ENCODE data around the gene MRTFB. TPM values are rescaled to one million over a fixed set of nuclear protein-coding genes. Genes with fewer than 3 reads are reported as not detected.

MRTFB gene
- total and polyA plus RNA-seq, 2 of the 13 experiments (the other 11 are each of a cell fraction or from before 2014, with no cell fraction given): 11.4 to 14.0 TPM

- no peak for TF ChIP-seq TCF12 (IDR thresholded peaks at IDR 0.05)
- TF ChIP-seq TCF12 (CRISPR knock-in tag; IDR thresholded peaks at IDR 0.05): no peak
- no peak for TF ChIP-seq RBFOX2 (IDR thresholded peaks at IDR 0.05; ENCODE audit: low read depth, low read length)
- TF ChIP-seq FLYWCH1 (CRISPR knock-in tag; IDR thresholded peaks at IDR 0.05): no peak
- no peak for TF ChIP-seq ZNF749 (CRISPR knock-in tag; IDR thresholded peaks at IDR 0.05; ENCODE audit: borderline replicate concordance)
- TF ChIP-seq POGZ (CRISPR knock-in tag; IDR thresholded peaks at IDR 0.05): peak; percentile 63
- TF ChIP-seq RELA (CRISPR knock-in tag; IDR thresholded peaks at IDR 0.05): no peak
- TF ChIP-seq HNF4A (CRISPR knock-in tag; IDR thresholded peaks at IDR 0.05): peak; percentile 89
- TF ChIP-seq, protein P1, sequence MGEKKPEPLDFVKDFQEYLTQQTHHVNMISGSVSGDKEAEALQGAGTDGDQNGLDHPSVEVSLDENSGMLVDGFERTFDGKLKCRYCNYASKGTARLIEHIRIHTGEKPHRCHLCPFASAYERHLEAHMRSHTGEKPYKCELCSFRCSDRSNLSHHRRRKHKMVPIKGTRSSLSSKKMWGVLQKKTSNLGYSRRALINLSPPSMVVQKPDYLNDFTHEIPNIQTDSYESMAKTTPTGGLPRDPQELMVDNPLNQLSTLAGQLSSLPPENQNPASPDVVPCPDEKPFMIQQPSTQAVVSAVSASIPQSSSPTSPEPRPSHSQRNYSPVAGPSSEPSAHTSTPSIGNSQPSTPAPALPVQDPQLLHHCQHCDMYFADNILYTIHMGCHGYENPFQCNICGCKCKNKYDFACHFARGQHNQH (CRISPR knock-in tag; IDR thresholded peaks at IDR 0.05): no peak
- no peak for TF ChIP-seq NBN (conservative IDR thresholded peaks at IDR 0.05)
- peak; percentile 24; the same call in 1 of the 2 replicates for TF ChIP-seq SIX4 (CRISPR knock-in tag; IDR thresholded peaks at IDR 0.05)
- no peak for TF ChIP-seq KDM5A (IDR thresholded peaks at IDR 0.05; ENCODE audit: borderline replicate concordance, low read length)
- TF ChIP-seq IRF1 (CRISPR knock-in tag; IDR thresholded peaks at IDR 0.05; ENCODE audit: low read depth): no peak
- TF ChIP-seq HINFP (CRISPR knock-in tag; IDR thresholded peaks at IDR 0.05; ENCODE audit: low read depth): no peak
- TF ChIP-seq, protein P2, sequence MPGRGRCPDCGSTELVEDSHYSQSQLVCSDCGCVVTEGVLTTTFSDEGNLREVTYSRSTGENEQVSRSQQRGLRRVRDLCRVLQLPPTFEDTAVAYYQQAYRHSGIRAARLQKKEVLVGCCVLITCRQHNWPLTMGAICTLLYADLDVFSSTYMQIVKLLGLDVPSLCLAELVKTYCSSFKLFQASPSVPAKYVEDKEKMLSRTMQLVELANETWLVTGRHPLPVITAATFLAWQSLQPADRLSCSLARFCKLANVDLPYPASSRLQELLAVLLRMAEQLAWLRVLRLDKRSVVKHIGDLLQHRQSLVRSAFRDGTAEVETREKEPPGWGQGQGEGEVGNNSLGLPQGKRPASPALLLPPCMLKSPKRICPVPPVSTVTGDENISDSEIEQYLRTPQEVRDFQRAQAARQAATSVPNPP (CRISPR knock-in tag; IDR thresholded peaks at IDR 0.05): no peak
- peak; percentile 77 for TF ChIP-seq PAXIP1 (CRISPR knock-in tag; conservative IDR thresholded peaks at IDR 0.05)
- TF ChIP-seq, protein P3, sequence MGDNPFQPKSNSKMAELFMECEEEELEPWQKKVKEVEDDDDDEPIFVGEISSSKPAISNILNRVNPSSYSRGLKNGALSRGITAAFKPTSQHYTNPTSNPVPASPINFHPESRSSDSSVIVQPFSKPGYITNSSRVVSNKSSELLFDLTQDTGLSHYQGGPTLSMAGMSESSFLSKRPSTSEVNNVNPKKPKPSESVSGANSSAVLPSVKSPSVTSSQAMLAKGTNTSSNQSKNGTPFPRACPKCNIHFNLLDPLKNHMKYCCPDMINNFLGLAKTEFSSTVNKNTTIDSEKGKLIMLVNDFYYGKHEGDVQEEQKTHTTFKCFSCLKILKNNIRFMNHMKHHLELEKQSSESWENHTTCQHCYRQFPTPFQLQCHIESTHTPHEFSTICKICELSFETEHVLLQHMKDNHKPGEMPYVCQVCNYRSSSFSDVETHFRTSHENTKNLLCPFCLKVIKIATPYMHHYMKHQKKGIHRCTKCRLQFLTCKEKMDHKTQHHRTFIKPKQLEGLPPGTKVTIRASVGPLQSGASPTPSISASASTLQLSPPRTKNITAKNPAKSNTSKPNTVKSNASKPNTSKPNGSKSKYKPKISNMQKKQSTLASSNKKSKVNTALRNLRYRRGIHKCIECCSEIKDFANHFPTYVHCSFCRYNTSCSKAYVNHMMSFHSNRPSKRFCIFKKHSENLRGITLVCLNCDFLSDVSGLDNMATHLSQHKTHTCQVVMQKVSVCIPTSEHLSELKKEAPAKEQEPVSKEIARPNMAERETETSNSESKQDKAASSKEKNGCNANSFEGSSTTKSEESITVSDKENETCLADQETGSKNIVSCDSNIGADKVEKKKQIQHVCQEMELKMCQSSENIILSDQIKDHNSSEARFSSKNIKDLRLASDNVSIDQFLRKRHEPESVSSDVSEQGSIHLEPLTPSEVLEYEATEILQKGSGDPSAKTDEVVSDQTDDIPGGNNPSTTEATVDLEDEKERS (CRISPR knock-in tag; IDR thresholded peaks at IDR 0.05): no peak
- TF ChIP-seq PBX3 (CRISPR knock-in tag; IDR thresholded peaks at IDR 0.05; ENCODE audit: borderline replicate concordance): no peak
Measured at GRCh38 chr16:14106457-14106856, 35.3 kb downstream of the MRTFB start (continued).

Measured in HepG2 (cell line).